GM23338 (cell line): ENCODE results near the gene RTL10. TPM values are rescaled to one million over a fixed set of nuclear protein-coding genes. Genes with fewer than 3 reads are reported as not detected.

ENCODE experiments used
- ATAC-seq: fragments of 200-7000 bp; cut with Tn5 transposase; 3 replicates; pipeline ENCODE4 v1.9.1; 2020
- DNase-seq: peaks from one replicate; pipeline ENCODE4 v3.0.0-alpha.2; 2015; ENCODE audit warnings: low spot score
- H2AFZ ChIP-seq: fragments of 200-600 bp; sonication (generic); 2 replicates; pipeline ENCODE4 v1.8.0; 2016; ENCODE audit warnings: antibody characterized with exemption, mild to moderate bottlenecking, moderate library complexity
- H3F3A ChIP-seq: fragments of 200-600 bp; sonication (generic); replicated peaks from 2 replicates; pipeline ENCODE4 v1.8.0; 2017; ENCODE audit warnings: antibody characterized with exemption, mixed run types, low read depth
- H3K27ac ChIP-seq: fragments of 200-600 bp; sonication (generic); 2 replicates; pipeline ENCODE4 v1.6.1; 2016; ENCODE audit warnings: low read depth
- H3K27me3 ChIP-seq: fragments of 200-600 bp; sonication (generic); 2 replicates; pipeline ENCODE4 v1.8.0; 2016; ENCODE audit warnings: mild to moderate bottlenecking, mixed run types, moderate library complexity; ENCODE audit not compliant: insufficient read depth
- H3K36me3 ChIP-seq: fragments of 200-600 bp; sonication (generic); 2 replicates; pipeline ENCODE4 v1.8.0; 2016; ENCODE audit warnings: mild to moderate bottlenecking; ENCODE audit not compliant: insufficient read depth
- H3K4me1 ChIP-seq: fragments of 200-600 bp; sonication (generic); 2 replicates; pipeline ENCODE4 v1.8.0; 2016; ENCODE audit warnings: mild to moderate bottlenecking, moderate library complexity; ENCODE audit not compliant: insufficient read depth
- H3K4me2 ChIP-seq: fragments of 200-600 bp; sonication (generic); 2 replicates; pipeline ENCODE4 v1.7.1; 2017; ENCODE audit warnings: mixed run types
- H3K4me3 ChIP-seq: fragments of 200-600 bp; sonication (generic); 2 replicates; pipeline ENCODE4 v1.6.1; 2016; ENCODE audit warnings: mixed run types
- H3K79me2 ChIP-seq: fragments of 200-600 bp; sonication (generic); replicated peaks from 2 replicates; pipeline ENCODE4 v1.8.0; 2017; ENCODE audit warnings: mild to moderate bottlenecking; ENCODE audit not compliant: insufficient read depth
- H3K9me2 ChIP-seq: fragments of 200-600 bp; sonication (generic); 2 replicates; pipeline ENCODE4 v1.8.0; 2017; ENCODE audit not compliant: insufficient read depth
- H4K20me1 ChIP-seq: fragments of 200-600 bp; sonication (generic); replicated peaks from 2 replicates; pipeline ENCODE4 v1.8.0; 2017; ENCODE audit warnings: mild to moderate bottlenecking; ENCODE audit not compliant: insufficient read depth
- H3K27ac Mint-ChIP-seq: 2 replicates; pipeline ENCODE4 v1.8.0; 2020; ENCODE audit warnings: inconsistent platforms, mild to moderate bottlenecking, moderate library complexity, mixed read lengths
- H3K27me3 Mint-ChIP-seq: 3 replicates; pipeline ENCODE4 v1.8.0; 2022; ENCODE audit warnings: low read depth, mild to moderate bottlenecking, moderate library complexity, mixed read lengths, inconsistent platforms; ENCODE audit not compliant: insufficient read depth, poor library complexity
- H3K36me3 Mint-ChIP-seq: 3 replicates; pipeline ENCODE4 v1.8.0; 2021; ENCODE audit warnings: low read depth, mild to moderate bottlenecking, inconsistent platforms, moderate library complexity, mixed read lengths
- H3K4me1 Mint-ChIP-seq: 3 replicates; pipeline ENCODE4 v1.8.0; 2020; ENCODE audit warnings: mild to moderate bottlenecking, inconsistent platforms, mixed read lengths
- H3K4me3 Mint-ChIP-seq: 3 replicates; pipeline ENCODE4 v1.8.0; 2021; ENCODE audit warnings: moderate library complexity, mild to moderate bottlenecking, inconsistent platforms, mixed read lengths
- H3K9me3 Mint-ChIP-seq: 3 replicates; pipeline ENCODE4 v1.8.0; 2020; ENCODE audit warnings: moderate library complexity, mild to moderate bottlenecking, inconsistent platforms, mixed read lengths
- CREB1 ChIP-seq: fragments of 250-450 bp; sonication (Bioruptor Pico); IDR thresholded peaks from 2 replicates; pipeline ENCODE4 v1.5.0; 2020; ENCODE audit warnings: low read depth, mild to moderate bottlenecking, moderate library complexity
- CTCF ChIP-seq, 2 experiments: fragments of 200-600 bp in 1 of 2; sonication (generic) in 1 of 2; conservative IDR thresholded peaks; 2 replicates each; pipeline versions ENCODE4 v1.5.1 to v1.6.1; 2016 to 2017; ENCODE audit warnings: antibody characterized with exemption in 2 of 2, low read depth in 2 of 2, mild to moderate bottlenecking in 2 of 2, moderate library complexity in 1 of 2
- EZH2 ChIP-seq: fragments of 200-600 bp; sonication (generic); IDR thresholded peaks from one replicate; pipeline ENCODE4 v1.8.0; 2017; ENCODE audit warnings: antibody characterized with exemption, mild to moderate bottlenecking, low read depth; ENCODE audit not compliant: unreplicated experiment
- EZH2phosphoT487 ChIP-seq: fragments of 200-600 bp; sonication (generic); IDR thresholded peaks from one replicate; pipeline ENCODE4 v1.8.1; 2018; ENCODE audit warnings: antibody characterized with exemption; ENCODE audit not compliant: unreplicated experiment
- JUNB ChIP-seq: IDR thresholded peaks from one replicate; pipeline ENCODE4 v1.6.1; 2016; ENCODE audit warnings: antibody characterized with exemption; ENCODE audit not compliant: unreplicated experiment
- NANOG ChIP-seq: IDR thresholded peaks from 2 replicates; pipeline ENCODE4 v1.6.1; 2016; ENCODE audit warnings: antibody characterized with exemption, borderline replicate concordance
- POLR2AphosphoS5 ChIP-seq: IDR thresholded peaks from 2 replicates; pipeline ENCODE4 v1.6.1; 2016; ENCODE audit warnings: antibody characterized with exemption, low read depth
- STAT1 ChIP-seq: IDR thresholded peaks from one replicate; pipeline ENCODE4 v1.6.1; 2016; ENCODE audit warnings: antibody characterized with exemption; ENCODE audit not compliant: unreplicated experiment
- ZNF114 ChIP-seq: fragments of 250-450 bp; sonication (Bioruptor Pico); IDR thresholded peaks from 2 replicates; pipeline ENCODE4 v1.5.0; 2020; ENCODE audit warnings: mild to moderate bottlenecking, moderate library complexity
- ZNF331 ChIP-seq: fragments of 250-450 bp; sonication (Bioruptor Pico); IDR thresholded peaks from 2 replicates; pipeline ENCODE4 v1.5.0; 2020; ENCODE audit warnings: low read depth, mild to moderate bottlenecking, moderate library complexity
- ZNF462 ChIP-seq: fragments of 250-450 bp; sonication (Bioruptor Pico); IDR thresholded peaks from 2 replicates; pipeline ENCODE4 v1.5.0; 2020; ENCODE audit warnings: mild to moderate bottlenecking, moderate library complexity
- polyA plus RNA-seq: library from polyadenylated mRNA; unstranded; fragments of >200 nt; fragmentation: Nextera tagmentation; extraction: Ambion mirVana; gene quantifications from 2 replicates; pipeline ENCODE4 v1.2.1, GENCODE V29; 2016
- total RNA-seq: library from RNA; depleted of rRNA; stranded (reverse); fragments of >200 nt; shearing (Covaris generic); gene quantifications from 2 replicates; pipeline ENCODE4 v1.2.3, GENCODE V29; 2014
- TF ChIP-seq, protein P1 (sequence below): IDR thresholded peaks from one replicate; pipeline ENCODE4 v1.6.1; 2018; ENCODE audit warnings: antibody characterized with exemption; ENCODE audit not compliant: unreplicated experiment
- TF ChIP-seq, protein P2 (sequence below): IDR thresholded peaks from 2 replicates; pipeline ENCODE4 v1.6.1; 2016; ENCODE audit warnings: antibody characterized with exemption

Gene RTL10
- total and polyA plus RNA-seq, 2 experiments from 2014 or later, result 9.4 to 17.4 TPM

- no peaks in the 10 kb centered on the region for H3K27me3 ChIP-seq
- Mint-ChIP-seq H3K27me3 (peaks cover 9% of the 10 kb centered on the region), H3K27ac (no peak overlapping the region), H3K36me3 (no peaks in the 10 kb centered on the region), H3K4me3 (no peak overlapping the region), H3K9me3 (no peaks in the 10 kb centered on the region), H3K4me1 (peaks cover 12% of the 10 kb centered on the region)
- H3K4me1 ChIP-seq, result no peaks in the 10 kb centered on the region
- H3K4me2 ChIP-seq, result no peak overlapping the region
- no peak overlapping the region for H3K27ac ChIP-seq
- no peak for ATAC-seq
- H2AFZ ChIP-seq, result no peak overlapping the region
- H3K79me2 ChIP-seq, result no peaks in the 10 kb centered on the region
- no peaks in the 10 kb centered on the region for H3F3A ChIP-seq
- no peak overlapping the region for H3K4me3 ChIP-seq
- no peaks in the 10 kb centered on the region for H4K20me1 ChIP-seq
- DNase-seq, result no peak
- H3K9me2 ChIP-seq, result no peaks in the 10 kb centered on the region
- H3K36me3 ChIP-seq, result no peaks in the 10 kb centered on the region
- TF ChIP-seq ZNF114 (no peak), CREB1 (CRISPR knock-in tag) (no peak), JUNB (no peak), EZH2 (no peak), NANOG (no peak), ZNF331 (no peak), STAT1 (no peak), POLR2AphosphoS5 (no peak), ZNF462 (CRISPR knock-in tag) (no peak), EZH2phosphoT487 (no peak), CTCF (conservative IDR thresholded peaks at IDR 0.05; ENCODE audit: low read depth in 2 of 2) (no peak)
- TF ChIP-seq, protein P1, sequence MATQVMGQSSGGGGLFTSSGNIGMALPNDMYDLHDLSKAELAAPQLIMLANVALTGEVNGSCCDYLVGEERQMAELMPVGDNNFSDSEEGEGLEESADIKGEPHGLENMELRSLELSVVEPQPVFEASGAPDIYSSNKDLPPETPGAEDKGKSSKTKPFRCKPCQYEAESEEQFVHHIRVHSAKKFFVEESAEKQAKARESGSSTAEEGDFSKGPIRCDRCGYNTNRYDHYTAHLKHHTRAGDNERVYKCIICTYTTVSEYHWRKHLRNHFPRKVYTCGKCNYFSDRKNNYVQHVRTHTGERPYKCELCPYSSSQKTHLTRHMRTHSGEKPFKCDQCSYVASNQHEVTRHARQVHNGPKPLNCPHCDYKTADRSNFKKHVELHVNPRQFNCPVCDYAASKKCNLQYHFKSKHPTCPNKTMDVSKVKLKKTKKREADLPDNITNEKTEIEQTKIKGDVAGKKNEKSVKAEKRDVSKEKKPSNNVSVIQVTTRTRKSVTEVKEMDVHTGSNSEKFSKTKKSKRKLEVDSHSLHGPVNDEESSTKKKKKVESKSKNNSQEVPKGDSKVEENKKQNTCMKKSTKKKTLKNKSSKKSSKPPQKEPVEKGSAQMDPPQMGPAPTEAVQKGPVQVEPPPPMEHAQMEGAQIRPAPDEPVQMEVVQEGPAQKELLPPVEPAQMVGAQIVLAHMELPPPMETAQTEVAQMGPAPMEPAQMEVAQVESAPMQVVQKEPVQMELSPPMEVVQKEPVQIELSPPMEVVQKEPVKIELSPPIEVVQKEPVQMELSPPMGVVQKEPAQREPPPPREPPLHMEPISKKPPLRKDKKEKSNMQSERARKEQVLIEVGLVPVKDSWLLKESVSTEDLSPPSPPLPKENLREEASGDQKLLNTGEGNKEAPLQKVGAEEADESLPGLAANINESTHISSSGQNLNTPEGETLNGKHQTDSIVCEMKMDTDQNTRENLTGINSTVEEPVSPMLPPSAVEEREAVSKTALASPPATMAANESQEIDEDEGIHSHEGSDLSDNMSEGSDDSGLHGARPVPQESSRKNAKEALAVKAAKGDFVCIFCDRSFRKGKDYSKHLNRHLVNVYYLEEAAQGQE, result no peak
- TF ChIP-seq, protein P2, sequence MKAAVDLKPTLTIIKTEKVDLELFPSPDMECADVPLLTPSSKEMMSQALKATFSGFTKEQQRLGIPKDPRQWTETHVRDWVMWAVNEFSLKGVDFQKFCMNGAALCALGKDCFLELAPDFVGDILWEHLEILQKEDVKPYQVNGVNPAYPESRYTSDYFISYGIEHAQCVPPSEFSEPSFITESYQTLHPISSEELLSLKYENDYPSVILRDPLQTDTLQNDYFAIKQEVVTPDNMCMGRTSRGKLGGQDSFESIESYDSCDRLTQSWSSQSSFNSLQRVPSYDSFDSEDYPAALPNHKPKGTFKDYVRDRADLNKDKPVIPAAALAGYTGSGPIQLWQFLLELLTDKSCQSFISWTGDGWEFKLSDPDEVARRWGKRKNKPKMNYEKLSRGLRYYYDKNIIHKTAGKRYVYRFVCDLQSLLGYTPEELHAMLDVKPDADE, result no peak
Measured at GRCh38 chr22:19869497-19870152, 15.0 kb upstream of the RTL10 start.
